IMR-90 (cell line): ENCODE results near the gene ARHGEF6. TPM values are rescaled to one million over a fixed set of nuclear protein-coding genes. Genes with fewer than 3 reads are reported as not detected.

Experiments used
- ATAC-seq: fragments of 200-7000 bp; cut with Tn5 transposase; 2 replicates; pipeline ENCODE4 v1.9.1; 2020; ENCODE audit warnings: low read depth, mild to moderate bottlenecking, moderate library complexity
- BruUV-seq: library from RNA; stranded (reverse); fragments of 400-500 nt; replicated peaks from 2 replicates; lab custom pipeline; 2021; lab: Mats Ljungman, UMichigan
- CTCF ChIA-PET: fragments of 300-600 bp; formaldehyde crosslinking; extraction: SDS; loops from one replicate; lab custom pipeline; 2021; ENCODE audit warnings: antibody characterized with exemption; lab: Yijun Ruan, JAX
- POLR2A ChIA-PET: fragments of 300-600 bp; sonication (Branson Sonifier 250); formaldehyde crosslinking; loops from one replicate; lab custom pipeline; 2022; ENCODE audit warnings: antibody characterized with exemption; ENCODE audit not compliant: unreplicated experiment; lab: Charles Lee
- DNase-seq: peaks from one replicate; pipeline ENCODE4 v3.0.0; 2013
- H2AFZ ChIP-seq: replicated peaks from 2 replicates; pipeline ENCODE3; 2013; ENCODE audit warnings: low read length, mild to moderate bottlenecking; ENCODE audit not compliant: poor library complexity
- H2AK5ac ChIP-seq: 2 replicates; pipeline ENCODE4 v1.6.1; 2013; ENCODE audit warnings: low read depth, low read length, inconsistent platforms
- H2AK9ac ChIP-seq: replicated peaks from 2 replicates; pipeline ENCODE3; 2013; ENCODE audit warnings: mild to moderate bottlenecking, low read depth, low read length, moderate library complexity; ENCODE audit not compliant: poor library complexity
- H2BK120ac ChIP-seq: 2 replicates; pipeline ENCODE4 v1.6.1; 2013; ENCODE audit warnings: low read depth, low read length, inconsistent platforms
- H2BK15ac ChIP-seq: 3 replicates; pipeline ENCODE4 v1.6.1; 2013; ENCODE audit warnings: low read depth, low read length, inconsistent platforms
- H2BK20ac ChIP-seq: 2 replicates; pipeline ENCODE4 v1.6.1; 2013; ENCODE audit warnings: low read depth, mild to moderate bottlenecking, inconsistent platforms, low read length, moderate library complexity
- H2BK5ac ChIP-seq: 2 replicates; pipeline ENCODE4 v1.6.1; 2013; ENCODE audit warnings: mild to moderate bottlenecking, low read depth, low read length, inconsistent platforms; ENCODE audit not compliant: poor library complexity, severe bottlenecking
- H3K14ac ChIP-seq: replicated peaks from 2 replicates; pipeline ENCODE4 v1.6.1; 2013; ENCODE audit warnings: low read depth, low read length, inconsistent platforms
- H3K18ac ChIP-seq: 2 replicates; pipeline ENCODE4 v1.6.1; 2013; ENCODE audit warnings: low read depth, low read length, control low read depth
- H3K23ac ChIP-seq: 2 replicates; pipeline ENCODE4 v1.6.1; 2013; ENCODE audit warnings: low read depth, low read length, inconsistent platforms
- H3K27ac ChIP-seq: 2 replicates; pipeline ENCODE4 v1.5.1; 2013; ENCODE audit warnings: mild to moderate bottlenecking, control low read depth, low read length; ENCODE audit not compliant: insufficient read depth
- H3K27me3 ChIP-seq: 2 replicates; pipeline ENCODE4 v1.6.1; 2013; ENCODE audit warnings: low read length; ENCODE audit not compliant: control insufficient read depth, insufficient read depth
- H3K36me3 ChIP-seq: 2 replicates; pipeline ENCODE4 v1.6.1; 2013; ENCODE audit warnings: low read length, mixed read lengths; ENCODE audit not compliant: control insufficient read depth, insufficient read depth
- H3K4ac ChIP-seq: 2 replicates; pipeline ENCODE4 v1.6.1; 2013; ENCODE audit warnings: low read depth, low read length, inconsistent platforms
- H3K4me1 ChIP-seq: 2 replicates; pipeline ENCODE4 v1.6.1; 2013; ENCODE audit warnings: low read length, mixed read lengths; ENCODE audit not compliant: control insufficient read depth, insufficient read depth
- H3K4me2 ChIP-seq: 2 replicates; pipeline ENCODE4 v1.6.1; 2013; ENCODE audit warnings: low read depth, mild to moderate bottlenecking, control low read depth, low read length, moderate library complexity
- H3K4me3 ChIP-seq: 2 replicates; pipeline ENCODE4 v1.5.1; 2013; ENCODE audit warnings: low read depth, mild to moderate bottlenecking, control low read depth, low read length, moderate library complexity; ENCODE audit not compliant: insufficient read depth
- H3K56ac ChIP-seq: 2 replicates; pipeline ENCODE4 v1.6.1; 2013; ENCODE audit warnings: low read length, inconsistent platforms; ENCODE audit not compliant: insufficient read depth; ENCODE audit errors: extremely low read depth
- H3K79me1 ChIP-seq, 2 experiments: 2 replicates each; pipeline ENCODE4 v1.6.1; 2013; ENCODE audit warnings: low read length in 2 of 2, inconsistent platforms in 1 of 2, low read depth in 1 of 2
- H3K9ac ChIP-seq: 2 replicates; pipeline ENCODE4 v1.6.1; 2013; ENCODE audit warnings: low read depth, low read length, control low read depth
- H3K9me1 ChIP-seq: 2 replicates; pipeline ENCODE4 v1.6.1; 2013; ENCODE audit warnings: low read length, inconsistent platforms; ENCODE audit not compliant: insufficient read depth
- H3K9me3 ChIP-seq: 2 replicates; pipeline ENCODE4 v1.6.1; 2013; ENCODE audit warnings: low read length; ENCODE audit not compliant: control insufficient read depth, insufficient read depth
- H4K20me1 ChIP-seq: 2 replicates; pipeline ENCODE4 v1.6.1; 2013; ENCODE audit warnings: low read length, inconsistent platforms; ENCODE audit not compliant: insufficient read depth
- H4K5ac ChIP-seq: 2 replicates; pipeline ENCODE4 v1.6.1; 2013; ENCODE audit warnings: mild to moderate bottlenecking, low read depth, low read length, control low read depth
- H4K8ac ChIP-seq, 2 experiments: 2 replicates each; pipeline ENCODE4 v1.6.1; 2013; ENCODE audit warnings: low read depth in 2 of 2, low read length in 2 of 2, control low read depth in 1 of 2, inconsistent platforms in 1 of 2
- H4K91ac ChIP-seq: 2 replicates; pipeline ENCODE4 v1.6.1; 2013; ENCODE audit warnings: low read depth, low read length, inconsistent platforms; ENCODE audit not compliant: insufficient read depth
- CEBPB ChIP-seq: IDR thresholded peaks from 2 replicates; pipeline ENCODE4 v1.6.1; 2012; ENCODE audit warnings: low read depth, low read length, improper control_type of control experiment
- CHD1 ChIP-seq: IDR thresholded peaks from 2 replicates; pipeline ENCODE4 v1.6.1; 2012; ENCODE audit warnings: low read depth, low read length, improper control_type of control experiment
- CTCF ChIP-seq: conservative IDR thresholded peaks from 2 replicates; pipeline ENCODE4 v1.5.1; 2012; ENCODE audit warnings: mild to moderate bottlenecking, low read depth, low read length, improper control_type of control experiment
- ELK1 ChIP-seq: fragments of 150-350 bp; IDR thresholded peaks from 2 replicates; pipeline ENCODE4 v1.6.1; 2016; ENCODE audit warnings: low read depth, mild to moderate bottlenecking, low read length, moderate library complexity, borderline replicate concordance
- FOS ChIP-seq: fragments of 150-350 bp; IDR thresholded peaks from 2 replicates; pipeline ENCODE4 v1.6.1; 2016; ENCODE audit warnings: low read depth, low read length
- MAFK ChIP-seq: IDR thresholded peaks from 2 replicates; pipeline ENCODE4 v1.6.1; 2012; ENCODE audit warnings: low read depth, low read length, improper control_type of control experiment
- MXI1 ChIP-seq: IDR thresholded peaks from 2 replicates; pipeline ENCODE4 v1.6.1; 2012; ENCODE audit warnings: low read depth, mild to moderate bottlenecking, low read length, moderate library complexity, borderline replicate concordance
- NFE2L2 ChIP-seq: fragments of 150-350 bp; IDR thresholded peaks from 2 replicates; pipeline ENCODE4 v1.6.1; 2016; ENCODE audit warnings: low read depth, mild to moderate bottlenecking, low read length
- RFX5 ChIP-seq: IDR thresholded peaks from 2 replicates; pipeline ENCODE4 v1.8.0; 2012; ENCODE audit warnings: low read depth, mild to moderate bottlenecking, low read length, moderate library complexity
- SMC3 ChIP-seq: fragments of 150-350 bp; IDR thresholded peaks from 2 replicates; pipeline ENCODE4 v1.6.1; 2016; ENCODE audit warnings: low read depth, mild to moderate bottlenecking, antibody characterized with exemption, low read length, moderate library complexity
- WGBS, 2 experiments: methylation state at CpG; one replicate each; pipeline versions ENCODE4 v1.1.5 to v1.1.7; 2013; ENCODE audit warnings: missing lambda C conversion rate in 2 of 2; ENCODE audit not compliant: insufficient read length in 1 of 2; ENCODE audit errors: extremely low coverage in 2 of 2; 5-methylcytosine and 5-hydroxymethylcytosine counted together
- dilution Hi-C: fragments of 300-500 bp; cut with HindIII; formaldehyde crosslinking; loops from one replicate; pipeline ENCODE4 v1.14.3; 2018; ENCODE audit warnings: low sequenced_read_pairs; ENCODE audit not compliant: unreplicated experiment
- in situ Hi-C: fragments of 300-500 bp; cut with MboI; formaldehyde crosslinking; loops from 3 replicates; pipeline ENCODE4 v1.14.3; 2019; ENCODE audit warnings: low sequenced_read_pairs, inconsistent platforms, mixed read lengths
- intact Hi-C: fragments of 100-400 bp; cut with micrococcal nuclease; formaldehyde crosslinking; loops from 2 replicates; pipeline ENCODE4 v1.10.0; 2022
- polyA plus RNA-seq, 3 experiments: library from polyadenylated mRNA; depleted of rRNA; stranded (reverse); fragments of >200 nt; gene quantifications; 2 replicates each; pipeline ENCODE4 v1.2.3, GENCODE V29; 2012; ENCODE audit warnings: low replicate concordance in 1 of 3
- total RNA-seq: library from RNA; depleted of rRNA; stranded (reverse); fragments of >200 nt; gene quantifications from 2 replicates; pipeline ENCODE4 v1.2.3, GENCODE V29; 2012

ARHGEF6 gene
- total and polyA plus RNA-seq, 2 of the 4 experiments (the other 2 are of a cell fraction) = 2.1 to 2.7 TPM

GRCh38 chrX:136630881-136631280 lies 149.9 kb downstream of the ARHGEF6 start:
- no peaks in the 10 kb centered on the region for H3K9me1 ChIP-seq
- H3K27ac ChIP-seq = no peak overlapping the region
- no peaks in the 10 kb centered on the region for H3K4me1 ChIP-seq
- CTCF ChIA-PET = no interaction called here
- no peak overlapping the region for H3K23ac ChIP-seq
- H4K5ac ChIP-seq = no peak overlapping the region
- H3K18ac ChIP-seq = no peak overlapping the region
- no peak overlapping the region for H3K9ac ChIP-seq
- H3K36me3 ChIP-seq = no peaks in the 10 kb centered on the region
- H2BK5ac ChIP-seq = no peak overlapping the region
- dilution Hi-C loops (no loop called here), in situ Hi-C loops (no loop called here), intact Hi-C loops (no loop called here)
- no peak overlapping the region for H2BK120ac ChIP-seq
- no peak overlapping the region for H3K14ac ChIP-seq
- H2BK15ac ChIP-seq = no peak overlapping the region
- no peak overlapping the region for H3K56ac ChIP-seq
- H3K4me2 ChIP-seq = no peak overlapping the region
- H3K4ac ChIP-seq = no peak overlapping the region
- no peaks in the 10 kb centered on the region for H4K20me1 ChIP-seq
- no peak overlapping the region for H2AK5ac ChIP-seq
- WGBS, 2 experiments = no CpG with 5 or more reads among the region's 1 CpG
- TF ChIP-seq RFX5 = no peak
- TF ChIP-seq CHD1 = no peak
- TF ChIP-seq CEBPB = no peak
- no peak for TF ChIP-seq FOS
- TF ChIP-seq SMC3 = no peak
- no peak for TF ChIP-seq CTCF
- no peak for TF ChIP-seq MAFK
- TF ChIP-seq NFE2L2 = no peak
- no peak for TF ChIP-seq MXI1
- TF ChIP-seq ELK1 = no peak
- no peak overlapping the region for H4K91ac ChIP-seq
- BruUV-seq = no TSS peak
- ATAC-seq (no peak), DNase-seq (no peak)
- no peak overlapping the region for H2BK20ac ChIP-seq
- H3K79me1 ChIP-seq = no peaks in the 10 kb centered on the region
- no peaks in the 10 kb centered on the region for H3K9me3 ChIP-seq
- no peak overlapping the region for H2AFZ ChIP-seq
- peaks cover 3% of the 10 kb centered on the region; the same call in 1 of the 2 replicates for H3K27me3 ChIP-seq
- no peak overlapping the region for H3K4me3 ChIP-seq
- no peak overlapping the region for H2AK9ac ChIP-seq
- POLR2A ChIA-PET = no interaction called here
- H4K8ac ChIP-seq = no peak overlapping the region
